ENCODE measurements around the gene GSDME.

DNA sequence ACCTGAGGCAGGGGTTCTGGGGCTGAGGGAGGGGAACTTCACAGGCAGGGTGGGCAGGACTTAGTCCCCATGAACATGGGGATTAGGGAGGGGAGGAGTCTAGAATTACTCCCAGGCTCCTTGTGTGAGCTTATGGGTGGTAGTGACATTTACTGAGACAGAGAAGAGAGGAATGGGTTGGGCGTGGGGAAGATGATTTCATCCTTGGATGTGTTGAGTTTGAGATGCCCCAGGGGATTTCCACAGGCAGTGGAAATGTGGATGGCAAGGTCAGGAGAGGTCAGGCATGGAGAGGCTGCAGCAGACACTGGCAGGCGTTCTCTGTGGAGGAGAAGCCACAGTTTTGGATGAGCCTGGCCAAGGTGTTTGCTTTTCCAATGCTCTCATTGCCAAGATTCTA lies 26.4 kb upstream of the GSDME start:
- TF ChIP-seq SP1 (IDR thresholded peaks at IDR 0.05) (no peak), GABPA (IDR thresholded peaks at IDR 0.05 in 1 of 2, conservative IDR thresholded peaks at IDR 0.05 in 1 of 2) (no peak), TAF1 (conservative IDR thresholded peaks at IDR 0.05) (no peak), JUND (IDR thresholded peaks at IDR 0.05) (no peak), EGR1 (IDR thresholded peaks at IDR 0.05; ENCODE audit: low read depth in 2 of 2) (no peak), YY1 (IDR thresholded peaks at IDR 0.05) (no peak), RXRA (IDR thresholded peaks at IDR 0.05) (no peak), RAD21 (IDR thresholded peaks at IDR 0.05) (no peak)
- TF ChIP-seq, protein P1, sequence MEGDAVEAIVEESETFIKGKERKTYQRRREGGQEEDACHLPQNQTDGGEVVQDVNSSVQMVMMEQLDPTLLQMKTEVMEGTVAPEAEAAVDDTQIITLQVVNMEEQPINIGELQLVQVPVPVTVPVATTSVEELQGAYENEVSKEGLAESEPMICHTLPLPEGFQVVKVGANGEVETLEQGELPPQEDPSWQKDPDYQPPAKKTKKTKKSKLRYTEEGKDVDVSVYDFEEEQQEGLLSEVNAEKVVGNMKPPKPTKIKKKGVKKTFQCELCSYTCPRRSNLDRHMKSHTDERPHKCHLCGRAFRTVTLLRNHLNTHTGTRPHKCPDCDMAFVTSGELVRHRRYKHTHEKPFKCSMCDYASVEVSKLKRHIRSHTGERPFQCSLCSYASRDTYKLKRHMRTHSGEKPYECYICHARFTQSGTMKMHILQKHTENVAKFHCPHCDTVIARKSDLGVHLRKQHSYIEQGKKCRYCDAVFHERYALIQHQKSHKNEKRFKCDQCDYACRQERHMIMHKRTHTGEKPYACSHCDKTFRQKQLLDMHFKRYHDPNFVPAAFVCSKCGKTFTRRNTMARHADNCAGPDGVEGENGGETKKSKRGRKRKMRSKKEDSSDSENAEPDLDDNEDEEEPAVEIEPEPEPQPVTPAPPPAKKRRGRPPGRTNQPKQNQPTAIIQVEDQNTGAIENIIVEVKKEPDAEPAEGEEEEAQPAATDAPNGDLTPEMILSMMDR (IDR thresholded peaks at IDR 0.05; ENCODE audit: low read depth, low read length, missing input control), result no peak
- TF ChIP-seq, protein P2, sequence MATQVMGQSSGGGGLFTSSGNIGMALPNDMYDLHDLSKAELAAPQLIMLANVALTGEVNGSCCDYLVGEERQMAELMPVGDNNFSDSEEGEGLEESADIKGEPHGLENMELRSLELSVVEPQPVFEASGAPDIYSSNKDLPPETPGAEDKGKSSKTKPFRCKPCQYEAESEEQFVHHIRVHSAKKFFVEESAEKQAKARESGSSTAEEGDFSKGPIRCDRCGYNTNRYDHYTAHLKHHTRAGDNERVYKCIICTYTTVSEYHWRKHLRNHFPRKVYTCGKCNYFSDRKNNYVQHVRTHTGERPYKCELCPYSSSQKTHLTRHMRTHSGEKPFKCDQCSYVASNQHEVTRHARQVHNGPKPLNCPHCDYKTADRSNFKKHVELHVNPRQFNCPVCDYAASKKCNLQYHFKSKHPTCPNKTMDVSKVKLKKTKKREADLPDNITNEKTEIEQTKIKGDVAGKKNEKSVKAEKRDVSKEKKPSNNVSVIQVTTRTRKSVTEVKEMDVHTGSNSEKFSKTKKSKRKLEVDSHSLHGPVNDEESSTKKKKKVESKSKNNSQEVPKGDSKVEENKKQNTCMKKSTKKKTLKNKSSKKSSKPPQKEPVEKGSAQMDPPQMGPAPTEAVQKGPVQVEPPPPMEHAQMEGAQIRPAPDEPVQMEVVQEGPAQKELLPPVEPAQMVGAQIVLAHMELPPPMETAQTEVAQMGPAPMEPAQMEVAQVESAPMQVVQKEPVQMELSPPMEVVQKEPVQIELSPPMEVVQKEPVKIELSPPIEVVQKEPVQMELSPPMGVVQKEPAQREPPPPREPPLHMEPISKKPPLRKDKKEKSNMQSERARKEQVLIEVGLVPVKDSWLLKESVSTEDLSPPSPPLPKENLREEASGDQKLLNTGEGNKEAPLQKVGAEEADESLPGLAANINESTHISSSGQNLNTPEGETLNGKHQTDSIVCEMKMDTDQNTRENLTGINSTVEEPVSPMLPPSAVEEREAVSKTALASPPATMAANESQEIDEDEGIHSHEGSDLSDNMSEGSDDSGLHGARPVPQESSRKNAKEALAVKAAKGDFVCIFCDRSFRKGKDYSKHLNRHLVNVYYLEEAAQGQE (IDR thresholded peaks at IDR 0.05), result no peak
- TF ChIP-seq, protein P3, sequence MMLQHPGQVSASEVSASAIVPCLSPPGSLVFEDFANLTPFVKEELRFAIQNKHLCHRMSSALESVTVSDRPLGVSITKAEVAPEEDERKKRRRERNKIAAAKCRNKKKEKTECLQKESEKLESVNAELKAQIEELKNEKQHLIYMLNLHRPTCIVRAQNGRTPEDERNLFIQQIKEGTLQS (IDR thresholded peaks at IDR 0.05), result no peak
- TF ChIP-seq, protein P4, sequence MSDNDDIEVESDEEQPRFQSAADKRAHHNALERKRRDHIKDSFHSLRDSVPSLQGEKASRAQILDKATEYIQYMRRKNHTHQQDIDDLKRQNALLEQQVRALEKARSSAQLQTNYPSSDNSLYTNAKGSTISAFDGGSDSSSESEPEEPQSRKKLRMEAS (IDR thresholded peaks at IDR 0.05), result no peak

Measured in liver (tissue), 3 donors.